ENCODE data around the gene RBPJL. TPM values are rescaled to one million over a fixed set of nuclear protein-coding genes. Genes with fewer than 3 reads are reported as not detected.

The RBPJL gene
- total and polyA plus RNA-seq, 2 of the 8 experiments (the other 6 are each of a cell fraction or from before 2014, with no cell fraction given) = 0.67 to 1.3 TPM

GRCh38 chr20:45266977-45267376, 39.7 kb upstream of the RBPJL start (continued):
- no peak for TF ChIP-seq CTCF (IDR thresholded peaks at IDR 0.05; ENCODE audit: control extremely low read depth in 1 of 3, insufficient read depth in 1 of 3, low read depth in 1 of 3, low read length in 3 of 3)
- no peak for TF ChIP-seq GABPA (IDR thresholded peaks at IDR 0.05; ENCODE audit: borderline replicate concordance, insufficient read depth, low read length)
